GM19372 (cell line): Measurements from ENCODE around the gene PTPRE.

Source experiments
- ATAC-seq: cut with Tn5 transposase; IDR thresholded peaks from one replicate; pipeline ENCODE4 v1.9.1; 2021; ENCODE audit warnings: mild to moderate bottlenecking, low read depth, moderate library complexity; ENCODE audit not compliant: unreplicated experiment

PTPRE gene

DNA sequence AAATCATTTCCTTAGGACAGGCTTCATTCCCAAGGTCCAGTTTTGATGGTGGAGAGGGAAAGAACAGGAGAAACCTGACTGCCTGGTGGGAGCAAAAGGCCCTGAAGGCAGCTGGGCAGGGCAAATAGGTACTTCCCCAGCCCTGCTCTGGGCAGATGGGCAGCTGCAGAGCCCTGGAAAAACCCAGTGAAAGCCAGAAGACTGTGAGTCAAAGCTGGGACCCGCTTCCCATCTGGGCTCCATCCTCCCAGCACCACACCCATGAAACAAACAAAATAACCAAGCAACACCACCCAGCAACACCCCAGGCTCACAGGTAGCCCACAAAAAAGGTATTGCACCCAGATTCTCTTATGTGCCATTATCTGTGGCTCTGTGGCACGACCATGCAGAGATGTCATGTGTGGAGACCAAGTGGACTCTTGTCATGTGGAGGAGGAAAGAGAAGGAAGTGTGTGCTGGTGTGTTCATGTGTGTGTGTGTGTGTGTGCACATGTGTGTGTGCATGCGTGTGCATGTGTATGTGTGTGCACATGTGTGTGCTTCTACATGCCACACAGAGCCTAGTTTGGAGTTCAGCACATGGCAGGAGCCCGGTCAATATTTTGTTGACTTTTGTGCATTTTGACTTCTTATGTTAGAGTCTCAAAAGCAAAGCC is 24.0 kb upstream of the PTPRE start:
- ATAC-seq: no peak

DNA sequence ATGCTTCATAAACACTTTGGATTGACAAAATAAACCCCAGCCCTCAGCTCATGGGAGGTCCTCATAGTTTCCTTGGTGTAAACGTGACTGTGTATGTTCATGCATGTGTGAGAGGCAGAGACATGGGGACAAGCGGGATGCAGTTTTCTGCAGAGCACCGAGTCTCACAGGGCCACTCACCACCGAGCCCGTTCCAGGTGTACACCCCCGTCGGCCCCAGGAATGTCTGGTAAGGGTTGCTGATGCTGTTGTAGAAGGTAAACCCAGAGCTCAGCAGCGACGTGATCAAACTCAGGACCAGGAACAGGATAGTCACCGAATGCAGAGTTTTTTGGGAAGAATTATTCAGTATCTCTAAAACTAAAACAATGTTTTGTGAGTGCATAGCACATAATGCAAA is 23.4 kb upstream of the PTPRE start:
- ATAC-seq: no peak

GRCh38 chr10:127884501-127884900 is 22.4 kb upstream of the PTPRE start:
- ATAC-seq: no peak

GRCh38 chr10:127886371-127887051 is 20.4 kb upstream of the PTPRE start:
- ATAC-seq: no peak

DNA sequence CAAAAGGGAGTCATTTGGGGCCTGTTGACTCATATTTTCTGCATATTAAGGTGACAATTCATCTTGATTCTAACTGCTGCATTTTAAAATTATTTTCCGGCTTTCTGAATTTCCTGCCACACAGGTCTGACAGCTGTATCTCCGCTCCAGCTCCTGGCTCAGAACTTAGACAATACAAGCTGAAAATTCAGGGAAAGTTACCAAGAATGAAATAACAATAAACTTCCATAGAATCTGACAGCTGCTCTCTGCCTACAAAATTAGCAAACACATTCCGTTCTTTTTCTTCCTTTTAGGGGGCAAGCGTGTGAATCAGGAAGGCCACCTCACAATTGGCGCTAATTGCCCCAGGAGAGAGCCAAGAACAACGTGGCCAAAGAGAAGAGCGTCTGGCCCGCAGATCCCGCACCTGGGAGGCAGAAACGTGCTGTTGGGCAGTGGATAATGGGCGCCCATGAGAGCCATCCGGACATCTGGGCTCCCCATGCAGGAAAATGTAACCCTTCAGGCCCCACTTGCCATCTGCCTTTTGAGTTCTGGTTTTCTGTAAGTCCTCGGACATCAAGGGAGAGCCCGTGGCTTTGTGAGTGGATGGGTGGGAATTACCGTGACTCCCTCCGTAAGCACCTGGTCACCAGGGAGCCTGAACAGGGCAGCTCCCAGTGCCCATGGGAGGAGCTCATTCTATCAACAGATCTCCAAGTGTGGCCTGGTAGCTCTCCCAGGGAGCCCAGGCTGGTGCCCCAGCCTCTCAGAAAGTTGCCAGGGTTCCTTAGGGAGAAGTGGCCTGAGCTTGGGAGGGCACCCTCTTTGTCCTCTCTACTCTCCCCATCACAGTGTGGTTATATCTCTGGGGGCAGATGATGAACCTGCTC is 19.1 kb upstream of the PTPRE start:
- ATAC-seq: no peak

GRCh38 chr10:127888521-127889312 is 18.2 kb upstream of the PTPRE start:
- no peak for ATAC-seq

DNA sequence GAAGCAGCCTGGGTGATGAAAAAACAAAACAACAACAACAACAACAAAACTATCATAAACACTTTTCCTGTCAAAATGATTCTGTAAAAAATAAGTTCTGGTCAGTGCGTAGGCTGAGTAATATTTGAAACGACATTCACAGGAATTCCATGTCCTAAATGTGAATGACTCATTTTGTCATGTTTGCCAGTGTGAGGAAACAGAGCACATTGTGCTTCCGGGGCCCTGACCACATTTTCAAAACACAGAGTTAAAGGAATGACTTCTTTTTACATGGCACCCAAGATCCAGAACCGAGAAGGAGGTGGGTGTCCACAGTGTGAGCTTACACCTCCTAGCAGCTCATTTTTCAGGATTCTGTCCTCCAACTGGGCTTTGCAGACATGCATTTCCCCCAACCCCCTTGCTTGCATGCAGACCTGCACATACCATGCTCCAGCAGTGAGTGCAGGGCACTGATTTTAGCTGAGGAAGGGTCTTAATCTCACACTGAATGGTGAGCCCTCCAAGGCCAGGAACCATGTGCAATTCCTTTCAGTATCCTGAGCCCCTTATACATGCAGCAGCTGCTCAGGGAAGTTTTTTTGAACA is 17.2 kb upstream of the PTPRE start:
- ATAC-seq: no peak

- no peak for ATAC-seq
Measured at GRCh38 chr10:127890216-127890615, 16.7 kb upstream of the PTPRE start.

DNA sequence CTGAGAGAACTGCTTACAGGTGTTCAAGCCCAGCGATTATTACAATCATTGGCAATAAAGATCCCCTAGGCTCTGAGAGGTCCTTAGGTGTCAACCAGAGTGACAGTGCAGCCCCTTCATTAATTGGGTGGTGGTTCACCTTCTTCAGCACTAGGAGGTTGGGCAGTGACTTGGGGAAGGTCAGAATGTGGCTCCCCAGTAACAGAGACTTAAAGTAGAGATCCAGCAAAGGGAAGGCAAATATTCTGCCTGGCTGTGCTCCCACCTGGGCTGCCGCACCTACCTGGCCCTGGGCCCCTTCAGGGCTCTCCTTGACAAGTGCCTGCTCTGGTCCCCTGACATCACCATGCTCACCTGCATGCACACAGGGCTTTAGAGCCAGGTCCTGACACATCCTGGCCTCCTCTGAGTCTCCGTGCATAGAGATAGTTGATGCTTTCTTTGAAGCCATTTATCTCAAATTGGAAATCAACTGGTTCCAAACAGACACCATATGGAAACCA is 16.0 kb upstream of the PTPRE start:
- ATAC-seq: no peak

DNA sequence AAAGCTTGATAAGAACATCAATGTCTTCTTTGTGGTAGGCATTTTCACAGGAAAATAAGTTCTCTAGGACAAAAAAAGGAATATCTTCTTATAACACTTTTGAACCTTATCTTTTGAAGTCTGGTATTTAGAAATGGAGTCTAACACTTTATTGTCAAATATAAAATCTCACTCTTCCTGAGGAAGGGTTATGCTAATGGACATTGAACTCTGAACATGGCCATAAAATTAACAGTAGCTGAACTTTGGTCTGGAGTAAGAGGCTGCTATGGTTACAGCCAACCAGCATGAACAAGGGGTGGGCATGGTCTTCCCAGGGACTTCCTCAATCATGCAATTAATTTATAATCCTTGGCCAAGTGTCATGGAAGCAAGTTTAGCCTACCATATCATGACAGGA is 14.2 kb upstream of the PTPRE start, which contains the start of gene CLRN3:
CLRN3 (minus strand) TSS at position 199 of the 400 bp plus-strand sequence; CDS start at position 42, 157 bp downstream.
- ATAC-seq: no peak

DNA sequence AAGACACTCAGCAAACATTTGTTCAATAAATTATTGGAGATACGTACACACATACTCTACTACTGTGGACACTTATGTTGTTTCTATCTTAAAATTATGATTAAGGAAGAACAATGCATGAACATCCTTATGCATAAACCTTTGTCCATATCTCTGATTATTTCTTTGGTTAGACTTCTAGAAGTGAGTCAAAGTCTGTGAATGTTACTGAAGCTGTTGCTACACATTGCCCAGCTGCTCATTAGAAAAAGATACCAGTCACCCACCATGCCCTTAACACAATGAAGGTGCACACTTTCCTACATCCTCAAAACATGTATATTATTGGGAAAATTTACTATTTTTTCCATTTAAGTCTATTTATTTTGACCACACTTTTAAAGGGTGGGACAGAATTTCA is 12.8 kb upstream of the PTPRE start:
- ATAC-seq: no peak

GRCh38 chr10:127896590-127896989 is 10.3 kb upstream of the PTPRE start:
- ATAC-seq: no peak

- ATAC-seq: no peak
Measured at GRCh38 chr10:127897177-127897576, 9.7 kb upstream of the PTPRE start.

GRCh38 chr10:127899766-127900387 is 7.0 kb upstream of the PTPRE start:
- no peak for ATAC-seq

DNA sequence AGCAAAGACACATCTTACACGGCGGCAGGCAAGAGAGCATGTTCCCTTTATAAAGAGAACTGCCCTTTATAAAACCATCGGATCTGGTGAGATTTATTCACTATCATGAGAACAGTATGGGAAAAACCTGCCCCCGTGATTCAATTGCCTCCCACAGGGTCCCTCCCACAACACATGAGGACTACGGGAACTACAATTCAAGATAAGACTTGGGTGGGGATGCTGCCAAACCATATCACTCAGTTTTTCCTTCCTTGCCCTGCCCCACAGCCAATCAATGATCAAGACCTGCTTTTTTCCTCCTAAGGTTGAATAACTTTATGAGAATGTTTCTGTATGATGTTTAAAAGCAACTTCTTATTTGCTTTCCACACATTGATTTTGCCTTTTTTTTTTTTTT is 3.1 kb upstream of the PTPRE start:
- ATAC-seq: no peak

GRCh38 chr10:127904311-127905000 is 2.4 kb upstream of the PTPRE start:
- no peak for ATAC-seq

DNA sequence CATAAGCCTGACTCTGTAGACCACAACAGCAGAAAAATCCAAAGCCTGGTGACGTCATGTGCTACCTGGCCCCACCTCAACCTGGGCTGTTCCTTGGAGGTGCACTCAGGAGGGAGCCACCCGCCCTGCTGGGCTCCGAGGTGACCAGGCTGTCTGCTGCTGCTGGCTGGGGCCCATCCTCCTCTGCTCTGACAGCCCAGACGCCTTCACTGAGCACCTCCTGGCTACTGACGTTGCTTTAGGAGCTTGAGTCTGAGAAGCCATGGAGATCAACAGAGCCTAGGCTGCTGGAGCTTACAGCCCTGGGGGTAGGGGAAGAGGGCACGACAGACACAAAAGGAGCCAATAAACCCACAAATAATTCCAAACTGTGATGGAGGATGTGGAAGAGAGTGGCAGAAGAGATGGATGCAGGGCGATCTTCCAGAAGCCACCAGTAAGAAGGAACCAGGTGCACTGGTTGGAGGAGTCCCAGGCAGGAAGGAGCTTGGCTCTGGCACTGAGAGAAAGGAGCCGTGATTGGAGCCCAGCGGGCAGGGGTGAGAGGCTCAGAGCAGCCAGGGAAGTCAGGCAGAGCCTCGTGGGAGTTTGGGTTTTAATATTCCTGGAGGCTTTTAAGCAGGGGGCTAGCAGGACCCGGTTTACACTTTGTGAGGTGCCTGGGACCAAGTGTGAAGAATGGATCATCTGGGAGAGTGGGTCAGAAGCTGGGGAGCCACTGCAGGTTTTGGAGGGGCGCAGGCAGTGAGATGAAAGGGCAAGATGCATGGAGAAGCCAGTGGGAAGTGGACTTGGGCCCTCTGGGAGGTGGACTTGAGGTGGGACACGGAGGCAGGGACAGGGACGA is 1.7 kb upstream of the PTPRE start:
- no peak for ATAC-seq

DNA sequence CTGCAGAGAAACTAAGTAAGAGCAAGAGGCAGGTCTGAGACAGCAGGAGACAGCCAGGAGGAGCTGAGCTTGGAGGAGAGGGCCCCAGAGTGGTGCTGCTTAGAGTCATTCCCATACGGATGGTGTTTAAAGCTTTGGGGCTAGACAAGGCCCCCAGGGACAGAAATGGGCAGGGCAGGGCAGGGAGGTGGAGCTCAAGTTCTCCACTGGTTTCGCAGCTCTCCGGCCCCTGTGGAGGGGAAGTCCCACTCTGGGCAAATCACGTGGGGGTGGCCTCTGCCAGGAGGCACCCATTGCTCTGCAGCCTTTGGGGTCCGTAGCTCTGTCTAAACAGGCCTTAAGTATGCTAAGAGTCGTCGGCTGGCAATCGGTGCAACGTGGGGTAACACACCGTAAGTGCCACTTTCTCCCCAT is 1.0 kb upstream of the PTPRE start:
- no peak for ATAC-seq
